SK-N-SH (cell line): ENCODE results near the gene ANKRD31. TPM values are rescaled to one million over a fixed set of nuclear protein-coding genes. Genes with fewer than 3 reads are reported as not detected.

Source experiments
- CTCF ChIA-PET: fragments of 300-600, 350-600 bp; formaldehyde crosslinking; extraction: SDS; loops from one replicate; lab custom pipeline; 2021; lab: Yijun Ruan, JAX
- POLR2A ChIA-PET: fragments of 350-600 bp; sonication (Branson Sonifier 250); formaldehyde crosslinking; extraction: SDS; loops from one replicate; lab custom pipeline; 2020; ENCODE audit warnings: antibody characterized with exemption, inconsistent platforms; lab: Yijun Ruan, JAX
- DNase-seq: peaks from one replicate; pipeline ENCODE4 v3.0.0; 2012
- H2AFZ ChIP-seq: fragments of 200-600 bp; sonication (generic); 2 replicates; pipeline ENCODE4 v1.8.1; 2016; ENCODE audit warnings: antibody characterized with exemption, mild to moderate bottlenecking, low read depth
- H3F3A ChIP-seq: fragments of 200-600 bp; sonication (generic); replicated peaks from 2 replicates; pipeline ENCODE3; 2016; ENCODE audit warnings: antibody characterized with exemption, mild to moderate bottlenecking; ENCODE audit not compliant: insufficient read depth
- H3K27ac ChIP-seq, 2 experiments: fragments of 200-500 bp in 1 of 2; fragments of 200-600 bp in 1 of 2; sonication (Bioruptor generic) in 1 of 2; sonication (generic), shearing (Covaris generic) in 1 of 2; 2 replicates each; pipeline versions ENCODE4 v1.5.1 to v1.6.1; 2014 to 2016; ENCODE audit warnings: low read depth in 2 of 2, inconsistent platforms in 1 of 2, low read length in 1 of 2, mild to moderate bottlenecking in 1 of 2, mixed read lengths in 1 of 2
- H3K27me3 ChIP-seq: fragments of 200-600 bp; sonication (generic), shearing (Covaris generic); 2 replicates; pipeline ENCODE4 v1.6.1; 2016; ENCODE audit warnings: mixed run types; ENCODE audit not compliant: insufficient read depth
- H3K36me3 ChIP-seq, 2 experiments: fragments of 200-500 bp in 1 of 2; fragments of 200-600 bp in 1 of 2; sonication (Bioruptor generic) in 1 of 2; sonication (generic) in 1 of 2; replicated peaks in 1 of 2; 2 replicates each; pipeline versions ENCODE3 to v1.5.1; 2014 to 2016; ENCODE audit warnings: low read length in 1 of 2, mild to moderate bottlenecking in 1 of 2; ENCODE audit not compliant: insufficient read depth in 2 of 2, control insufficient read depth in 1 of 2
- H3K4me1 ChIP-seq, 2 experiments: fragments of 200-500 bp in 1 of 2; fragments of 200-600 bp in 1 of 2; sonication (Bioruptor generic) in 1 of 2; sonication (generic), shearing (Covaris generic) in 1 of 2; 2 replicates each; pipeline versions ENCODE4 v1.5.1 to v1.6.1; 2014 to 2016; ENCODE audit warnings: low read depth in 1 of 2, low read length in 1 of 2, mixed run types in 1 of 2; ENCODE audit not compliant: insufficient read depth in 2 of 2, control insufficient read depth in 1 of 2
- H3K4me2 ChIP-seq: fragments of 200-600 bp; sonication (generic), shearing (Covaris generic); 2 replicates; pipeline ENCODE4 v1.6.1; 2017; ENCODE audit warnings: mixed run types
- H3K4me3 ChIP-seq, 2 experiments: fragments of 200-500 bp in 1 of 2; fragments of 200-600 bp in 1 of 2; sonication (Bioruptor generic) in 1 of 2; sonication (generic), shearing (Covaris generic) in 1 of 2; 2 replicates each; pipeline versions ENCODE4 v1.5.1 to v1.8.1; 2014 to 2016; ENCODE audit warnings: low read depth in 2 of 2, inconsistent platforms in 1 of 2, low read length in 1 of 2, mild to moderate bottlenecking in 1 of 2, mixed read lengths in 1 of 2, moderate library complexity in 1 of 2
- H3K79me2 ChIP-seq: fragments of 200-600 bp; sonication (generic); 2 replicates; pipeline ENCODE4 v1.8.1; 2017; ENCODE audit warnings: mild to moderate bottlenecking; ENCODE audit not compliant: insufficient read depth
- H3K9ac ChIP-seq: fragments of 200-600 bp; sonication (generic); 2 replicates; pipeline ENCODE4 v1.6.1; 2017; ENCODE audit warnings: mixed run types
- H3K9me2 ChIP-seq: fragments of 200-600 bp; sonication (generic); 2 replicates; pipeline ENCODE4 v1.6.1; 2017; ENCODE audit warnings: mixed run types
- H3K9me3 ChIP-seq: fragments of 200-600 bp; sonication (generic); 2 replicates; pipeline ENCODE4 v1.6.1; 2017; ENCODE audit warnings: mixed run types, mild to moderate bottlenecking, moderate library complexity
- H4K20me1 ChIP-seq: fragments of 200-600 bp; sonication (generic); 2 replicates; pipeline ENCODE4 v1.6.1; 2017; ENCODE audit warnings: mild to moderate bottlenecking, mixed run types; ENCODE audit not compliant: insufficient read depth
- CHD2 ChIP-seq: fragments of 150-350 bp; IDR thresholded peaks from 2 replicates; pipeline ENCODE4 v1.6.1; 2018; ENCODE audit warnings: low read length; ENCODE audit not compliant: partially characterized antibody
- ELF1 ChIP-seq: IDR thresholded peaks from 2 replicates; pipeline ENCODE4 v1.4.0; 2012
- EP300 ChIP-seq, 2 experiments: IDR thresholded peaks; 2 replicates each; pipeline versions ENCODE4 v1.4.0 to v1.6.1; 2012; ENCODE audit warnings: borderline replicate concordance in 1 of 2, low read depth in 1 of 2, low read length in 1 of 2
- FOSL2 ChIP-seq: IDR thresholded peaks from 2 replicates; pipeline ENCODE4 v1.4.0; 2012; ENCODE audit warnings: low read depth, mild to moderate bottlenecking, moderate library complexity, borderline replicate concordance
- FOXJ3 ChIP-seq: sonication (generic); formaldehyde crosslinking; IDR thresholded peaks from 2 replicates; pipeline ENCODE4 v1.5.1; 2020; ENCODE audit warnings: mild to moderate bottlenecking, missing genetic modification reagents
- FOXM1 ChIP-seq: IDR thresholded peaks from 2 replicates; pipeline ENCODE4 v1.4.0; 2012; ENCODE audit warnings: low read depth, mild to moderate bottlenecking
- GABPA ChIP-seq: IDR thresholded peaks from 2 replicates; pipeline ENCODE4 v1.4.0; 2012; ENCODE audit warnings: low read depth, mild to moderate bottlenecking
- GATA2 ChIP-seq: sonication (generic); formaldehyde crosslinking; IDR thresholded peaks from 2 replicates; pipeline ENCODE4 v1.5.0; 2020; ENCODE audit warnings: mild to moderate bottlenecking, missing genetic modification reagents
- JUND ChIP-seq: IDR thresholded peaks from 2 replicates; pipeline ENCODE4 v1.4.0; 2012
- MXI1 ChIP-seq: IDR thresholded peaks from 2 replicates; pipeline ENCODE4 v1.6.1; 2012; ENCODE audit warnings: mild to moderate bottlenecking, low read depth, low read length, improper control_type of control experiment
- NFIC ChIP-seq: IDR thresholded peaks from 2 replicates; pipeline ENCODE4 v1.4.0; 2012; ENCODE audit warnings: borderline replicate concordance
- NRF1 ChIP-seq: IDR thresholded peaks from 2 replicates; pipeline ENCODE4 v1.6.1; 2012; ENCODE audit warnings: low read depth, mild to moderate bottlenecking, low read length
- PBX3 ChIP-seq: IDR thresholded peaks from 2 replicates; pipeline ENCODE4; 2012
- RAD21 ChIP-seq: IDR thresholded peaks from 2 replicates; pipeline ENCODE4 v1.6.1; 2012; ENCODE audit warnings: mild to moderate bottlenecking, low read length
- REST ChIP-seq: IDR thresholded peaks from 2 replicates; pipeline ENCODE4 v1.6.1; 2012; ENCODE audit warnings: mild to moderate bottlenecking, low read depth, low read length, moderate library complexity
- RFX5 ChIP-seq: IDR thresholded peaks from 2 replicates; pipeline ENCODE4 v1.6.1; 2012; ENCODE audit warnings: mild to moderate bottlenecking, improper control_type of control experiment, low read length
- SIN3A ChIP-seq: IDR thresholded peaks from 2 replicates; pipeline ENCODE4 v1.6.1; 2012; ENCODE audit warnings: low read depth, mild to moderate bottlenecking, low read length, moderate library complexity, borderline replicate concordance
- SMC3 ChIP-seq: IDR thresholded peaks from 2 replicates; pipeline ENCODE4 v1.6.1; 2012; ENCODE audit warnings: low read depth, low read length, improper control_type of control experiment
- TCF12 ChIP-seq: IDR thresholded peaks from 2 replicates; pipeline ENCODE4 v1.4.0; 2012
- ZBTB33 ChIP-seq: IDR thresholded peaks from 2 replicates; pipeline ENCODE4 v1.4.0; 2012; ENCODE audit warnings: low read depth, borderline replicate concordance
- WGBS: methylation state at CpG from one replicate; pipeline ENCODE4 v1.1.6; 2017; ENCODE audit warnings: low lambda C conversion rate; 5-methylcytosine and 5-hydroxymethylcytosine counted together
- polyA plus RNA-seq, 3 experiments: library from polyadenylated mRNA; depleted of rRNA; stranded (reverse); fragments of >200 nt; gene quantifications; 2 replicates each; pipeline ENCODE4 v1.2.3, GENCODE V29; 2012

ANKRD31 gene
- polyA plus RNA-seq, 1 of the 3 experiments (the other 2 are of a cell fraction), result 0.05 TPM

GRCh38 chr5:75236322-75237316 is at the start of gene ANKRD31 (continued):
- TF ChIP-seq REST (no peak), ZBTB33 (no peak), FOSL2 (no peak), NRF1 (peak; percentile 89), RAD21 (peak; percentile 70), PBX3 (no peak)

- Histone ChIP-seq H4K20me1 (no peaks in the 10 kb centered on the region), H2AFZ (no peak overlapping the region), H3F3A (no peaks in the 10 kb centered on the region), H3K9ac (no peak overlapping the region), H3K9me2 (no peaks in the 10 kb centered on the region), H3K36me3 (no peaks in the 10 kb centered on the region), H3K4me1 (no peaks in the 10 kb centered on the region), H3K4me3 (no peak overlapping the region), H3K4me2 (no peak overlapping the region), H3K79me2 (no peaks in the 10 kb centered on the region), H3K27me3 (no peaks in the 10 kb centered on the region), H3K27ac (no peak overlapping the region), H3K9me3 (no peaks in the 10 kb centered on the region)
- TF ChIP-seq JUND, result no peak
- TF ChIP-seq GATA2 (CRISPR knock-in tag), result no peak
- TF ChIP-seq PBX3, result no peak
- TF ChIP-seq SMC3, result no peak
- TF ChIP-seq ELF1, result no peak
- no peak for TF ChIP-seq TCF12
- TF ChIP-seq EP300 (IDR thresholded peaks at IDR 0.05; ENCODE audit: borderline replicate concordance in 1 of 2, low read depth in 1 of 2, low read length in 1 of 2), result no peak
- no peak for TF ChIP-seq RAD21
- no peak for TF ChIP-seq NFIC
- no peak for TF ChIP-seq SIN3A
- TF ChIP-seq GABPA, result no peak
- no peak for TF ChIP-seq RFX5
- no peak for TF ChIP-seq CHD2
- no peak for TF ChIP-seq FOXM1
- no peak for TF ChIP-seq NRF1
- no peak for TF ChIP-seq FOXJ3 (CRISPR knock-in tag)
- no peak for TF ChIP-seq MXI1
- TF ChIP-seq FOSL2, result no peak
- ChIA-PET CTCF (no interaction called here), POLR2A (no interaction called here)
- no peak for DNase-seq
- WGBS, result 72% methylated on average over 3 of the region's 3 CpGs
Measured at GRCh38 chr5:75286211-75286773, 49.6 kb upstream of the ANKRD31 start.
